OCI-LY3 (cell line): ENCODE results near the gene NACC1.

Experiments used
- H2AFZ ChIP-seq: fragments of 200-600, 300-600 bp; shearing (Covaris generic); 2 replicates; pipeline ENCODE4 v1.6.0; 2014; ENCODE audit warnings: antibody characterized with exemption, low read depth, low read length
- H3K27ac ChIP-seq: fragments of 200-600, 300-600 bp; sonication (generic); 2 replicates; pipeline ENCODE4 v1.5.1; 2014; ENCODE audit warnings: mild to moderate bottlenecking, low read length, moderate library complexity, mixed read lengths
- H3K27me3 ChIP-seq: fragments of 200-600, 300-600 bp; sonication (generic); 2 replicates; pipeline ENCODE4 v1.6.1; 2014; ENCODE audit warnings: low read depth, low read length, mixed read lengths
- H3K36me3 ChIP-seq: fragments of 200-600, 300-600 bp; sonication (generic); replicated peaks from 2 replicates; pipeline ENCODE3; 2014; ENCODE audit warnings: low read depth, low read length, mixed read lengths
- H3K4me1 ChIP-seq: fragments of 300-600, 200-600 bp; sonication (generic); 2 replicates; pipeline ENCODE4 v1.6.1; 2014; ENCODE audit warnings: low read length, mixed read lengths
- H3K4me2 ChIP-seq: fragments of 200-600, 300-600 bp; sonication (generic); 2 replicates; pipeline ENCODE4 v1.6.1; 2014; ENCODE audit warnings: low read length, mixed read lengths
- H3K4me3 ChIP-seq: fragments of 300-600, 200-600 bp; sonication (generic); 2 replicates; pipeline ENCODE4 v1.5.1; 2014; ENCODE audit warnings: antibody characterized with exemption, mild to moderate bottlenecking, low read length, moderate library complexity
- H3K79me2 ChIP-seq: fragments of 300-600, 200-600 bp; shearing (Covaris generic); 2 replicates; pipeline ENCODE4 v1.6.1; 2014; ENCODE audit warnings: mild to moderate bottlenecking, low read length, mixed read lengths
- H3K9ac ChIP-seq: fragments of 300-600, 200-600 bp; shearing (Covaris generic); 2 replicates; pipeline ENCODE4 v1.6.0; 2014; ENCODE audit warnings: mild to moderate bottlenecking, low read length, moderate library complexity
- H3K9me3 ChIP-seq: fragments of 200-600, 300-600 bp; shearing (Covaris generic); 2 replicates; pipeline ENCODE4 v1.6.1; 2014; ENCODE audit warnings: low read length, mixed read lengths; ENCODE audit not compliant: insufficient read depth
- H4K20me1 ChIP-seq: fragments of 200-600, 300-600 bp; sonication (generic); 2 replicates; pipeline ENCODE4 v1.6.1; 2016; ENCODE audit warnings: low read length, mixed read lengths; ENCODE audit not compliant: insufficient read depth
- CTCF ChIP-seq: fragments of 200-600, 300-600 bp; sonication (generic); IDR thresholded peaks from 2 replicates; pipeline ENCODE4 v1.5.1; 2014; ENCODE audit warnings: antibody characterized with exemption, low read length, low read depth
- EZH2phosphoT487 ChIP-seq: fragments of 200-600 bp; shearing (Covaris generic); IDR thresholded peaks from 2 replicates; pipeline ENCODE4 v1.6.1; 2018; ENCODE audit warnings: antibody characterized with exemption, mixed run types, low read depth

Gene NACC1

GRCh38 chr19:13095934-13096927, 21.8 kb upstream of the NACC1 start:
- Histone ChIP-seq H3K36me3 (peaks cover 20% of the 10 kb centered on the region), H3K4me1 (peaks cover 39% of the 10 kb centered on the region), H2AFZ (no peak overlapping the region), H3K4me2 (peak overlapping the region; percentile 89), H3K79me2 (peaks cover under 1% of the 10 kb centered on the region), H4K20me1 (peaks cover 5% of the 10 kb centered on the region; the same call in 1 of the 2 replicates), H3K4me3 (peak overlapping the region; percentile 69), H3K9ac (peak overlapping the region; percentile 51), H3K27ac (peak overlapping the region; percentile 5; the same call in 1 of the 2 replicates), H3K9me3 (no peaks in the 10 kb centered on the region), H3K27me3 (no peaks in the 10 kb centered on the region)
- TF ChIP-seq CTCF: peak; percentile 8; the same call in 1 of the 2 replicates
- TF ChIP-seq EZH2phosphoT487: no peak

GRCh38 chr19:13097033-13097462, 21.0 kb upstream of the NACC1 start:
- peaks cover 20% of the 10 kb centered on the region for H3K36me3 ChIP-seq
- no peak for TF ChIP-seq EZH2phosphoT487
- TF ChIP-seq CTCF: no peak
- H3K9ac ChIP-seq: no peak overlapping the region
- H3K4me1 ChIP-seq: peaks cover 47% of the 10 kb centered on the region
- peaks cover 9% of the 10 kb centered on the region for H3K79me2 ChIP-seq
- no peak overlapping the region for H3K4me2 ChIP-seq
- H3K27me3 ChIP-seq: no peaks in the 10 kb centered on the region
- H4K20me1 ChIP-seq: peaks cover 5% of the 10 kb centered on the region; the same call in 1 of the 2 replicates
- H3K9me3 ChIP-seq: no peaks in the 10 kb centered on the region
- no peak overlapping the region for H3K27ac ChIP-seq
- H2AFZ ChIP-seq: no peak overlapping the region
- H3K4me3 ChIP-seq: no peak overlapping the region

- no peaks in the 10 kb centered on the region for H3K9me3 ChIP-seq
- no peak overlapping the region for H3K4me3 ChIP-seq
- H3K4me2 ChIP-seq: no peak overlapping the region
- no peak overlapping the region for H3K27ac ChIP-seq
- TF ChIP-seq EZH2phosphoT487 (no peak), CTCF (no peak)
- H3K79me2 ChIP-seq: peaks cover 15% of the 10 kb centered on the region
- no peak overlapping the region for H3K9ac ChIP-seq
- H3K4me1 ChIP-seq: peaks cover 48% of the 10 kb centered on the region
- peaks cover 5% of the 10 kb centered on the region; the same call in 1 of the 2 replicates for H4K20me1 ChIP-seq
- H3K36me3 ChIP-seq: peaks cover 20% of the 10 kb centered on the region
- no peaks in the 10 kb centered on the region for H3K27me3 ChIP-seq
- H2AFZ ChIP-seq: no peak overlapping the region
Measured at GRCh38 chr19:13097463-13098258, 20.4 kb upstream of the NACC1 start.
